GM12873 (cell line): ENCODE measurements around the gene GPR160.

ENCODE experiments used
- TF ChIP-seq, protein P1 (sequence below): IDR thresholded peaks from 2 replicates; pipeline ENCODE4 v1.5.1; 2012; ENCODE audit warnings: low read depth, mild to moderate bottlenecking, moderate library complexity, low read length, control low read depth; ENCODE audit not compliant: insufficient read depth; ENCODE audit errors: missing control alignments

GPR160 gene

DNA sequence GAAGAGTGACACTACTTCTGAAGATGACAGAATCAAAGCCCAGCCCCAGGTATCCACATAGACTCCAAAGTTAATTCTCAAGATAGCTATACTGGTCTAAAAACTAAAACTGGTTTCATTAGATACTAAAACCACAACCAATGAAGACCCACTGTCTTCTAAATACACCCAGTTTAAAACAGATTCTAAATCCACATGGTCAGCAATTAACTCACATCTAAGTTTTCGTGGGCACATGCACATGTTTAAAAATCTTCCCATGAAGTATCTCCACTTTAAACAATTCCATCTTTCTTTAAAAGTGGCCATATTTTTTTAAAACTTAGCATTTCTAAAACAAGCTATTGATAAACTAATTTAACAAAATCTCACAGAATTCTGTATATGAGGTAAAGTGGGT is 63.1 kb downstream of the GPR160 start:
- TF ChIP-seq, protein P1, sequence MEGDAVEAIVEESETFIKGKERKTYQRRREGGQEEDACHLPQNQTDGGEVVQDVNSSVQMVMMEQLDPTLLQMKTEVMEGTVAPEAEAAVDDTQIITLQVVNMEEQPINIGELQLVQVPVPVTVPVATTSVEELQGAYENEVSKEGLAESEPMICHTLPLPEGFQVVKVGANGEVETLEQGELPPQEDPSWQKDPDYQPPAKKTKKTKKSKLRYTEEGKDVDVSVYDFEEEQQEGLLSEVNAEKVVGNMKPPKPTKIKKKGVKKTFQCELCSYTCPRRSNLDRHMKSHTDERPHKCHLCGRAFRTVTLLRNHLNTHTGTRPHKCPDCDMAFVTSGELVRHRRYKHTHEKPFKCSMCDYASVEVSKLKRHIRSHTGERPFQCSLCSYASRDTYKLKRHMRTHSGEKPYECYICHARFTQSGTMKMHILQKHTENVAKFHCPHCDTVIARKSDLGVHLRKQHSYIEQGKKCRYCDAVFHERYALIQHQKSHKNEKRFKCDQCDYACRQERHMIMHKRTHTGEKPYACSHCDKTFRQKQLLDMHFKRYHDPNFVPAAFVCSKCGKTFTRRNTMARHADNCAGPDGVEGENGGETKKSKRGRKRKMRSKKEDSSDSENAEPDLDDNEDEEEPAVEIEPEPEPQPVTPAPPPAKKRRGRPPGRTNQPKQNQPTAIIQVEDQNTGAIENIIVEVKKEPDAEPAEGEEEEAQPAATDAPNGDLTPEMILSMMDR = no peak

DNA sequence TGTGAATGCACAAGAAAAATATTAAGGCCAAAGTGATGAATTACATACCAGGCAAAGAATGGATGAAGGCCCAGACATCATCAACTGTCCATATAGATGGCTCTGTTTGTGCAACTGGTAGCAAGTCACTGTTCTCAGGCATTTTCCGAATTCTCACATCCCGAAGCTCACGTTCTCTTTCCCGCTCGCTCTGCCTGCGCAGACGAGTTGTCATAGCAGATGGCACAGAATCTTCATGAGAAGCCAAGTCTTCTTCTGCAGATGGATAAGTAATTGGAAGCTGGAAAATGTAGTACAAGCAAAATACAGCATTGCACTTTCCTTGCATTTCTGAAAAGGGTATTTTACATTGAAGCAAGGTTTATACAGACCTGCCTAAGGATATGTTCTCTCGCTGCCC is 64.6 kb downstream of the GPR160 start:
- TF ChIP-seq, protein P1 = no peak

DNA sequence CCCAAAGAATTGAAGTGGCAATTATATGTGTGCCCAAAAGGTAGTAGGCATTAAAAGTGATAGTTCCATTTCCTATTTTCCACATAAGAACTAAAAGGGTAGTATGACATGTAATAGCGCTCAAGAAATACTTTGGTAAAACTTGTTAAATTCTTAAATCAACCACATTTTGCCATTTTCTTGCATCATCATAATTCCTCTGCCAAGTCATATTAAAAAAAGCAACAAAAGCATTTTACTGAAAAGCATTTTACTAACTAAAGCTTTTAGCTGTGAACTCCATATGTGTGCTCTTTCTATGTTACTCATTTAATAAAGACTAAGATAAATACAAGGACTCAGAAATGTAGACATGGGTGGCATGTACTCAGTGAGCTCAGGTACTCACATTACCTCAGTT is 70.1 kb downstream of the GPR160 start:
- TF ChIP-seq, protein P1 = no peak

DNA sequence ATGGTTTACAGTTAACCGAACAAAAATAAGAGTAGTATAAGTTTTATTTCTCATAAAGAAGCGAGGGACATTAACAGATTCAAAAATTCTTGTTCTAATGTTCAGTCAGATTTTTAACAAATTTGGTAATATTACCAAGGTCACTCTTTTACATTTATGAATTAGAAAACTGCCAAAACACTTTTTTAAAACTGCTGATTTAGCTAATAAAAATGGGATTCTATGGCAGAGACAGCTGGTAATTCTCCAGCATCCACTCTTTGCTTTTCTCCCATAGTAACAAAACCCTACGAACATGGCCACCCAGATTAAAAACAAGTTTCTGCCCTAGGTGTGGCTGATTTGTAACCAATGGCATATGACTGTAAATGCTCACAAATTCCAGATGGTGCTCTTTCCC is 71.2 kb downstream of the GPR160 start:
- TF ChIP-seq, protein P1 = no peak

DNA sequence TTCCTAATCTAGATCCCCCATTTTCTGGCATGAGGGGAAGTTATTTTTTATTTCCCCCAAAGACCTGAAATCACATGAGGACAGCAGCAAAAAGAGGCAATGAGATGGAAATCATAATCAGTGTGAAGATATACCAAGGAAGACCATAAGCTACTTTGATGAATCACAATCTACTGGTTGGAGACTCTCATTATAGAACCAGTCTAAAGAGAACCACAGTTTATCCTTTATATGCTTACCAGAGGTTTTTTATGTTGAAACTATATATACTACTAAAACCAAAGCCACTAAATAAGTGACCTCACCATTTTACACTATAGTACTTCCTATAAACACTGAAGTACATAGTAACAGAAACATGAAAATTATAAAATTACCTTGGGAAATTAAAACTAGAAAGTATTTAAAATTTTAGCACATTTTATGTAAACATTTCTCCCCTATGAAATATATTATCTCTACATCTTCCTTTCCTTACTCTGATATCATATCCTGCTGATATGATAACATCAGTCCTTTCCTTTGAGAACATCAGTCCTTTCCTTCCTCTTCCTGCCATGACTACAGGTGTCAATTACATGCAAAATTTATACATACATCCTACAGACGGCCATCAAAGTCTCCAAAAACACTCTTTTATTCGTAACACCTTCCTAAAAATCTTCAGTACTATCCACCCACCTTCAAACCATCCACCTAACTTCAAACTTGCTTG is 71.9 kb downstream of the GPR160 start:
- TF ChIP-seq, protein P1 = no peak

DNA sequence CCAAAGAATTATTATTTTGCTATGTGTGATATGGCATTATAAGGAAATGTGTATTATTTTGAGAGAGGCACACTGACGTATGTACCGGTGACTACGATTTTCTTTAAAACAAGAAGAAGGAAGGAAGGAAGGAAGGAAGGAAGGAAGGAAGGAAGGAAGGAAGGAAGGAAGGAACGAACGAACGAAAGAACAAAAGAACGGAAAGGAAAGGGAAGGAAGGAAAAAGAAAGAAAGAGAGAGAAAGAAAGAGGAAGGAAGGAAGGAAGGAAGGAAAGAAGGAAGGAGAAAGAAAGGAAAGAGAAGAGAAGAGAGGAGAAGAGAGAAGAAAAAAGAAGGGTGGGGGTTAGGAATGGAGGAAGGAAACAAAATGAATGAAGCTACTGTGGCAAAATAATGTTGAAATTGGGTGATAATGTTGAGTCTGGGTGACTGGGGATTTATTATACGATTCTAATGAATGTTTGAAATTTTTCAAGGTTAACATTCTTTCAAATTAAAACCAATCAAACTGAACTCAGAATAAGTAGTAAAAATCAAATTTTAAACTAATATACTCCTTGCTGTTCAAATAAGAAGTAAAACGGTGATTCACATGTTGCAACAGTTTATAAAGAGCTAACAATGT is 73.5 kb downstream of the GPR160 start:
- TF ChIP-seq, protein P1 = no peak

DNA sequence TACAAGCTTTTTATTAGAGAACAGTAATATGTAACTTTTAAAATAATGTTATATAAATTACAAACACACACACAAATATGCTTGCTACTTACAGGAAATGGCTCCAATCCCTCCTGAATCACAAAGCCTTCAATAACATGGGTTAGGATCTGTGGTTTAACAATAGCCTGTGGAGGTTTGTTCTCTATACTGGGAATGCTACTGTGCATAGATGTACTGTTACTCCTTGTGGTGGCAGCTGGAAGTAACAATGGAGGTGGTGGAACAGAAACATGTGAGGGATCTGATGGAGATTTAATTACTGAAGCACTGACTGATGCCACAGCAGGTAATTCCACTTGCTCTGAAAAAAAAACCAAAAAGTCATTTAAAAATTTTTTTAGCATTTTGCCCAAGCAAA is 79.3 kb downstream of the GPR160 start:
- TF ChIP-seq, protein P1 = peak; percentile 17
